ENCODE data around the gene KDM1B. TPM values are rescaled to one million over a fixed set of nuclear protein-coding genes. Genes with fewer than 3 reads are reported as not detected.

KDM1B gene, protein sequence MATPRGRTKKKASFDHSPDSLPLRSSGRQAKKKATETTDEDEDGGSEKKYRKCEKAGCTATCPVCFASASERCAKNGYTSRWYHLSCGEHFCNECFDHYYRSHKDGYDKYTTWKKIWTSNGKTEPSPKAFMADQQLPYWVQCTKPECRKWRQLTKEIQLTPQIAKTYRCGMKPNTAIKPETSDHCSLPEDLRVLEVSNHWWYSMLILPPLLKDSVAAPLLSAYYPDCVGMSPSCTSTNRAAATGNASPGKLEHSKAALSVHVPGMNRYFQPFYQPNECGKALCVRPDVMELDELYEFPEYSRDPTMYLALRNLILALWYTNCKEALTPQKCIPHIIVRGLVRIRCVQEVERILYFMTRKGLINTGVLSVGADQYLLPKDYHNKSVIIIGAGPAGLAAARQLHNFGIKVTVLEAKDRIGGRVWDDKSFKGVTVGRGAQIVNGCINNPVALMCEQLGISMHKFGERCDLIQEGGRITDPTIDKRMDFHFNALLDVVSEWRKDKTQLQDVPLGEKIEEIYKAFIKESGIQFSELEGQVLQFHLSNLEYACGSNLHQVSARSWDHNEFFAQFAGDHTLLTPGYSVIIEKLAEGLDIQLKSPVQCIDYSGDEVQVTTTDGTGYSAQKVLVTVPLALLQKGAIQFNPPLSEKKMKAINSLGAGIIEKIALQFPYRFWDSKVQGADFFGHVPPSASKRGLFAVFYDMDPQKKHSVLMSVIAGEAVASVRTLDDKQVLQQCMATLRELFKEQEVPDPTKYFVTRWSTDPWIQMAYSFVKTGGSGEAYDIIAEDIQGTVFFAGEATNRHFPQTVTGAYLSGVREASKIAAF
- 18.0 and 23.3 TPM in 2 replicates for total RNA-seq

DNA sequence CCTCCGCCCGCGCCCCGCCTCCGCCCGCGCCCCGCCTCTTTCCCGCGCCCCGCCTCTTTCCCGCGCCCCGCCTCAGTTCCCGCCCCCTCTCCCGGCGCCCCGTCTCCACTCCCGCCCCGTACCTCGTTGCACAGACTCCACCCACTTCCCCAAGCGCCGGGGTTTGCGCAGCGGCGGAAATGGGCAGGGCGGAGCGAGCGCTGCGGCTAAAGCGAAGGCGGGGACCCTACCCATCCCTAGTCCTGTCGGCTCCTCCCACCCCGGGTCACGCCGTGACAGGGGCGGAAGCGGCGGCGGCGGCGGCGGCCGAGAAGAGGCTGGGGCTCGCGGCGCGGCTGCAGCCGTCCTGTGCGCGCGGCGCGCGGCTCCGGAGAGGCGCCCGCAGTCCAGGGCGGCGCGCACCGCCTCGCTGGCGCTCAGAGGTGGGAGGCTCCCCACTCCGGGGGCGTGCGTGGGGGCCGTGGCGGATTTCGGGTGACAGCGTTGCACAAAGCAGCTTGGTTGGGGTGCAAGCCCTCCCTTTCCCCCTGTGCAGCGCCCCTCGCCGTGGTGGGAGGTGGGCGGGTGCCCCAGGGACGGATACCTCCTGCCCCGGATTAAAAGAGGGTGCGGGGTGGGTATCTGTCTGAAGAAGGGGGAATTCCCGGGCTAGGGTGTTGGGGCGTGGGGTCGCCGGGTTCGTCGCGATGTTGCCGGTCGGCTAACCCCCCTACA is at the start of gene KDM1B:
Gene KDM1B, plus strand, starts transcription at position 273 of the 714 bp plus-strand sequence. CDS start 4,474 bp downstream, outside the sequence.

GRCh38 chr6:18122128-18123093 is 32.8 kb upstream of the KDM1B start, which contains the start of gene NHLRC1:
Gene NHLRC1, minus strand, starts transcription at chr6:18122677. Its CDS starts 71 bp downstream, at chr6:18122606.

GRCh38 chr6:18154507-18155149 is 594 bp upstream of the KDM1B start, which contains the start of gene TPMT:
Gene TPMT, minus strand, starts transcription at chr6:18155077. Its CDS starts 5,950 bp downstream, at chr6:18149127.

GRCh38 chr6:18264219-18264922 is 109.1 kb downstream of the KDM1B start, which contains the start of gene DEK:
Gene DEK, minus strand, starts transcription at chr6:18264530. Its CDS starts 543 bp downstream, at chr6:18263987.

Small RNA genes lying within 50 kb of the gene (small RNA-seq; reads per million reads assigned to genes)
- not detected for gene RF00019

Other genes with a start within 250 kb of the KDM1B start
- gene KIF13A, start 167.8 kb upstream of the KDM1B start, total RNA-seq: 26.1 and 29.3 TPM in 2 replicates
- gene NHLRC1, start 32.7 kb upstream of the KDM1B start, total RNA-seq: 1.8 and 2.0 TPM in 2 replicates
- 11.0 and 11.1 TPM in 2 replicates for gene TPMT, start 345 bp upstream of the KDM1B start, total RNA-seq
- gene DEK, start 109.1 kb downstream of the KDM1B start, total RNA-seq: 84.5 and 143 TPM in 2 replicates
- gene RNF144B, start 231.9 kb downstream of the KDM1B start, total RNA-seq: 0.37 and 0.78 TPM in 2 replicates

Measured in subcutaneous preadipocyte (primary cell).